Sigmoid colon (tissue), 7 donors: ENCODE data around the gene CCDC57. TPM values are rescaled to one million over a fixed set of nuclear protein-coding genes. Genes with fewer than 3 reads are reported as not detected.

Source experiments
- DNase-seq: peaks from one replicate; pipeline ENCODE4 v3.0.0-alpha.2; 2019
- H3K27ac ChIP-seq, 4 donors: fragments of 200-600 bp; sonication (generic); one replicate each; pipeline ENCODE4 v1.5.1; 2016 to 2019; ENCODE audit warnings: mild to moderate bottlenecking in 1 of 4
- H3K27me3 ChIP-seq, 3 donors: fragments of 200-600 bp; sonication (generic); one replicate each; pipeline ENCODE4 v1.5.1; 2019; ENCODE audit warnings: mild to moderate bottlenecking in 1 of 3
- H3K36me3 ChIP-seq, 4 donors: fragments of 200-600 bp; sonication (generic); one replicate each; pipeline ENCODE4 v1.5.1; 2016 to 2019
- H3K4me1 ChIP-seq, 4 donors: fragments of 200-600 bp; sonication (generic); one replicate each; pipeline ENCODE4 v1.5.1; 2017 to 2019
- H3K4me3 ChIP-seq, 4 donors: fragments of 200-600 bp; sonication (generic); one replicate each; pipeline ENCODE4 v1.5.1; 2017 to 2019; ENCODE audit warnings: mild to moderate bottlenecking in 2 of 4, moderate library complexity in 1 of 4
- H3K9me3 ChIP-seq, 4 donors: fragments of 200-600 bp in 3 of 4; sonication (generic) in 3 of 4; one replicate each; pipeline versions ENCODE4 v1.5.1 to v1.6.1; 2013 to 2019
- EP300 ChIP-seq, 4 donors: sonication (generic); formaldehyde crosslinking; IDR thresholded peaks; one replicate each; pipeline ENCODE4 v1.6.1; 2017; ENCODE audit warnings: antibody characterized with exemption in 4 of 4
- POLR2A ChIP-seq, 2 donors: fragments of 450-650 bp; IDR thresholded peaks; one replicate each; pipeline ENCODE4 v1.6.1; 2016; ENCODE audit warnings: antibody characterized with exemption in 2 of 2, mild to moderate bottlenecking in 2 of 2, moderate library complexity in 2 of 2
- POLR2AphosphoS5 ChIP-seq, 4 donors: sonication (generic); formaldehyde crosslinking; IDR thresholded peaks; one replicate each; pipeline ENCODE4 v1.6.1; 2017; ENCODE audit warnings: antibody characterized with exemption in 4 of 4
- WGBS, 2 donors: extraction: QIAGEN DNeasy Blood & Tissue Kit; methylation state at CpG; one replicate each; pipeline ENCODE4 v1.1.7; 2013; 5-methylcytosine and 5-hydroxymethylcytosine counted together
- intact Hi-C: fragments of 100-400 bp; cut with DNase I; formaldehyde crosslinking; loops from one replicate; pipeline ENCODE4 v1.15.1; 2023
- polyA plus RNA-seq, 3 donors: library from polyadenylated mRNA; stranded (reverse); fragments of 200-250 nt; gene quantifications; one replicate each; pipeline ENCODE4 v1.2.3, GENCODE V29; 2013
- total RNA-seq, 4 donors: library from RNA; depleted of rRNA; stranded (reverse); fragments of >200 nt; gene quantifications; one replicate each; pipeline ENCODE4 v1.1.0, GENCODE V29; 2016
- TF ChIP-seq, protein P1 (sequence below), 4 experiments: fragments of 450-650 bp in 3 of 4; fragments of 200-600 bp in 1 of 4; IDR thresholded peaks; one replicate each; pipeline ENCODE4 v1.5.1; 2016 to 2019; ENCODE audit warnings: antibody characterized with exemption in 4 of 4, mild to moderate bottlenecking in 3 of 4, moderate library complexity in 2 of 4
- donor health status: healthy with polysubstance abuse.
- donor health status: Bipolar disorder and iron deficiency.
- donor health status: healthy.

Gene CCDC57
- total and polyA plus RNA-seq, 7 donors: 13.3 to 47.8 (median 24.4) TPM

DNA sequence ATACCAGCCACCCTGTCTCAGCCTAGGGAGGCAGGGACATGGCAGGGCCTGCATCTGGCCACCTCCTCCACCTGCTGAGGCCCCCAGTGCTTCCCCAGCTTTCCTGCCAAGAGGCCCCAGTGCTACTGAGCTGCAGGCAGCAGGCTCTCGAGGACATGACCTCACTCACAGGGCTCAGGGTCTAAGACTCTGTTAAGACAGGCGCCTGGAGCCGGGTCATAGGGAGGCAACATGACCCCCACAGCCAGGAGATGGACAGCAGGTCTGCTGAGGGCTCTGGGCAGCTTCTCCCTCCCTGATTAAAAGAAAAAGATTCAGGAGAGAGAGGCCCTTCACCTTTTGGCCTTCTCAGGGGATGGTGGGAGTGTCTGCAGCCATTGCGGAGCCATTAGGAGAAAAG lies 91.4 kb downstream of the CCDC57 start:
- peaks cover 0 to 4% (median 0%) of the 10 kb centered on the region in 4 donors for H3K36me3 ChIP-seq
- no peaks in the 10 kb centered on the region for H3K4me1 ChIP-seq
- no peaks in the 10 kb centered on the region for H3K27me3 ChIP-seq
- no peaks in the 10 kb centered on the region for H3K9me3 ChIP-seq
- intact Hi-C loops: no loop called here
- 95% methylated on average over 4 of the region's 4 CpGs for WGBS, 2 donors
- TF ChIP-seq EP300 (IDR thresholded peaks at IDR 0.05): no peak
- no peak for DNase-seq
- H3K27ac ChIP-seq: no peak overlapping the region
- H3K4me3 ChIP-seq: no peak overlapping the region

DNA sequence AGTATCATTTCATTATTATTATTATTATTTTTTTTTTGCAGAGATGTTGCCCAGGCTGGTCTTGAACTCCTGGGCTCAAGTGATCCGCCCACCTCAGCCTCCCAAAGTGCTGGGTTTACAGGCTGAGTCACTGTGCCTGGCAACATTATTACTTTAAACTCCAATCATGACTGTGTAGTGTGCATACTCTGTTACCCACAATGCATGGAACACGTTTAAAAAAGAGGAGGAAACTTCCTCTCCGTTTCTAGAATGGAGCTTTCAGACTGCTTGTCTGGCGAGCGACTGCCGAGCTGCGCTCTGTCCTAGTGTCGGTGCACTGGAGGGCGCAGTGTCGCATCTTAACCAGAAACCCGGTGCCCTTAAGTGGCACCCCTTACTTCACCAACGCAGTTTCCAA lies 92.5 kb downstream of the CCDC57 start:
- TF ChIP-seq EP300 (IDR thresholded peaks at IDR 0.05): no peak
- no peak for TF ChIP-seq POLR2AphosphoS5 (IDR thresholded peaks at IDR 0.05)
- no peak for TF ChIP-seq POLR2A (IDR thresholded peaks at IDR 0.05)
- TF ChIP-seq, protein P1, sequence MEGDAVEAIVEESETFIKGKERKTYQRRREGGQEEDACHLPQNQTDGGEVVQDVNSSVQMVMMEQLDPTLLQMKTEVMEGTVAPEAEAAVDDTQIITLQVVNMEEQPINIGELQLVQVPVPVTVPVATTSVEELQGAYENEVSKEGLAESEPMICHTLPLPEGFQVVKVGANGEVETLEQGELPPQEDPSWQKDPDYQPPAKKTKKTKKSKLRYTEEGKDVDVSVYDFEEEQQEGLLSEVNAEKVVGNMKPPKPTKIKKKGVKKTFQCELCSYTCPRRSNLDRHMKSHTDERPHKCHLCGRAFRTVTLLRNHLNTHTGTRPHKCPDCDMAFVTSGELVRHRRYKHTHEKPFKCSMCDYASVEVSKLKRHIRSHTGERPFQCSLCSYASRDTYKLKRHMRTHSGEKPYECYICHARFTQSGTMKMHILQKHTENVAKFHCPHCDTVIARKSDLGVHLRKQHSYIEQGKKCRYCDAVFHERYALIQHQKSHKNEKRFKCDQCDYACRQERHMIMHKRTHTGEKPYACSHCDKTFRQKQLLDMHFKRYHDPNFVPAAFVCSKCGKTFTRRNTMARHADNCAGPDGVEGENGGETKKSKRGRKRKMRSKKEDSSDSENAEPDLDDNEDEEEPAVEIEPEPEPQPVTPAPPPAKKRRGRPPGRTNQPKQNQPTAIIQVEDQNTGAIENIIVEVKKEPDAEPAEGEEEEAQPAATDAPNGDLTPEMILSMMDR (IDR thresholded peaks at IDR 0.05): no peak
- H3K27me3 ChIP-seq: no peaks in the 10 kb centered on the region
- peaks cover 0 to 4% (median 0%) of the 10 kb centered on the region in 4 donors for H3K36me3 ChIP-seq
- intact Hi-C loops: no loop called here
- no peaks in the 10 kb centered on the region for H3K9me3 ChIP-seq
- no peak overlapping the region for H3K4me3 ChIP-seq
- H3K27ac ChIP-seq: no peak overlapping the region
- DNase-seq: no peak
- no peaks in the 10 kb centered on the region for H3K4me1 ChIP-seq
- 71 to 82% methylated on average over 12 of the region's 12 CpGs for WGBS, 2 donors

DNA sequence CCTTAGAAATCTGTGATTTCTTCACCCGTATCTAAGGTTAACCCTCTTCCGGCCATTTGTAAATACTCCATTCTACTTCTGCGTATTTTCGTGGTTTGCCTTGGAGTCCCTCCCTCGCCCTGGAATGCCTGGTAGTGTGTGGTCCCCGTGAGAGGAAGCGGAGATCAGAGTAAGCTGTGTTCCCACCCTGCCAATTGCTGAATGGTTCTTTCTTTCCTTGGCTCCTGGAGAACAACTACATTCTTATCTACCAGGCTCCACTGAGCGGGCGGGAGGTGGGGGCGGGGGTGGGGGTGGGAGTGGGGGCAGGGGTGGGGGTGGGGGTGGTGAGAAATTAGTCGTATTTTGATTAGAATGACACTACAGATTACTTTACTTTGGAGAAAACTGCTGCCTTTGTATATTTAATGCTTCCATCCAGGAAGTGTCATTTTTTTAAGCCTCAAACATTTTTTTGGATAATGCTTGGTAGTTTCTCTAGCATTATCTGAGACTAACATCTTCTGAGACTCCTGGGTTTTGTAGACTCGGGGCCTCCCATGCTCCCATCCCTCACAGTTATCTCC lies 93.7 kb downstream of the CCDC57 start:
- no peaks in the 10 kb centered on the region for H3K27me3 ChIP-seq
- TF ChIP-seq, protein P1 (IDR thresholded peaks at IDR 0.05): no peak
- no peak for TF ChIP-seq POLR2A (IDR thresholded peaks at IDR 0.05)
- TF ChIP-seq EP300 (IDR thresholded peaks at IDR 0.05): no peak
- H3K9me3 ChIP-seq: no peaks in the 10 kb centered on the region
- H3K4me1 ChIP-seq: no peaks in the 10 kb centered on the region
- no peak for DNase-seq
- H3K4me3 ChIP-seq: no peak overlapping the region
- peaks cover 0 to 5% (median 0%) of the 10 kb centered on the region in 4 donors for H3K36me3 ChIP-seq
- WGBS, 2 donors: 81 to 87% methylated on average over 12 of the region's 12 CpGs
- H3K27ac ChIP-seq: peak overlapping the region in 1 of 4 donors; percentile 14
- intact Hi-C loops: no loop called here

DNA sequence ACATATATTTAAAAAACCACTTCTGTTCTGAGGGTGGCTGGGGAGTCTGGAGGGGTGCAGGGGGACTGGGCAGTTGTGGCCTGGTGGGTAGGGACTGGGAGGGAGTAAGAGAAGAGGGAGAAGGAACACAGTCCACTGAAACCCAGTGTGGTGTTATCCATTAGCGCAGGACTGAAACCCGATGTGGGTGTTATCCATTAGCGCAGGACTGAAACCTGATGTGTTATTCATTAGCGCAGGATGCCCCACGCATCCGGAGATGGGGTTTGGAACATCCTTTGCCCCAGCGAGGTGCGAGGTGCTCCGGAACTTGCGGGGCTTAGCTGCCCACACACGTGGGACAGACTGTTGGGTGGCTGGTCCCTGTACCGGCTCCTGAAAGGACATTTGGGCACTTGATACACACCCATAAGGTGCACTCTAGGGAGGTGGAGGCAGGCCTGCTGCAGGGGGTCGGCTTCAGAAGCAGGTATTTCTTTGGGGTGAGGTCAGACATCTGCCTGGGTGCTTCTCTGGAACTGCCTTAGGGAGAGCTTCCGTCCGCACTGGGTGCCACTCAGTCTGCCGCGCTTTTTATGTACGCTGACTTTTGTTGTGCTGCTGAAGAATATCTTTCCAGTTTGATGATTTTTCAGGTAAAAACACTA lies 94.4 kb downstream of the CCDC57 start:
- Histone ChIP-seq H3K9me3 (no peaks in the 10 kb centered on the region), H3K4me3 (no peak overlapping the region), H3K36me3 (peaks cover 0 to 11% (median 0%) of the 10 kb centered on the region in 4 donors), H3K4me1 (no peaks in the 10 kb centered on the region), H3K27ac (peak overlapping the region in 1 of 4 donors; percentile 14), H3K27me3 (no peaks in the 10 kb centered on the region)
- 90 to 92% methylated on average over 18 of the region's 18 CpGs for WGBS, 2 donors
- DNase-seq: no peak
- intact Hi-C loops: no loop called here
- TF ChIP-seq POLR2A (IDR thresholded peaks at IDR 0.05): no peak
- no peak for TF ChIP-seq EP300 (IDR thresholded peaks at IDR 0.05)
- TF ChIP-seq, protein P1 (IDR thresholded peaks at IDR 0.05): no peak
- TF ChIP-seq POLR2AphosphoS5 (IDR thresholded peaks at IDR 0.05): no peak

DNA sequence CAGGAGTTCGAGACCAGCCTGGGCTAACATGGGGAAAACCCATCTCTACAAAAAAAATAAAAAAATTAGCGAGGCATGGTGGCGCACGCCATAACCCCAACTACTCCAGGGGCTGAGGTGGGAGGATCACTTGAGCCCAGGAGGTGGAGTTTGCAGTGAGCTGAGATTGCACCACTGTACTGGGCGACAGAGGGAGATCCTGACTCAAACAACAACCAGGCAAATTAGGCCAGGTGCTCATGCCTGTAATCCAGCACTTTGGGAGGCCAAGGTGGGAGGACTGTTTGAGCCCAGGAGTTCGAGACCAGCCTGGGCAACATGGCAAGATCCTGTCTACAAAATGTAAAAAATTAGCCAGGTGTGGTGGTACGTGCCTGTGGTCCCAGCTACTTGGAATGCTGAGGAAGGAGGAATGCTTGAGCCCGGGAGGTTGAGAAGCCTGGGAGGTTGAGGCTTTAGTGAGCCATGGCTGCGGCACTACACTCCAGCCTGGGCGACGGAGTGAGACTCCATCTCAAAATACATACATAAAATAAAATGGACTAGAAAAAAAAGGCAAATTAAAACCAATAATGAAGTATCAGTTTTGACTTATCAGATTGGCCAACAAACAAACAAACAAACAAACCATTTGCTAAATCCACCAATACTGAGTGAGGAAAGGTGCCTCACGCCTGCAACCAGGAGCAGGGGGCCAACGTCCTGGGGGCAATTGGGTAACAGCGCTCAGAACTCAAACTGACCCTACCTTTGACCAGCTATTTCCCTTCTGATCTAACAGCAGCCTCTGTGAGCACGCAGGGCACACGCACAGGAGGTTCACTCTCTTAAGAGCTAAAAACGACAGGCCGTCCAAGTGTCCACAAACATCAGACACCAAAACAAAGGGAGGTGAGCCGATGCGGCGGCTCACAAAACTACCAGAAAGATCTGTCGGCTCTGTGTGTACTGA lies 95.2 kb downstream of the CCDC57 start:
- Histone ChIP-seq H3K36me3 (peaks cover 0 to 20% (median 0%) of the 10 kb centered on the region in 4 donors), H3K4me1 (no peaks in the 10 kb centered on the region), H3K27ac (no peak overlapping the region), H3K27me3 (no peaks in the 10 kb centered on the region), H3K9me3 (no peaks in the 10 kb centered on the region), H3K4me3 (no peak overlapping the region)
- intact Hi-C loops: no loop called here
- WGBS, 2 donors: 90 to 91% methylated on average over 22 of the region's 22 CpGs
- DNase-seq: no peak
- TF ChIP-seq POLR2AphosphoS5 (IDR thresholded peaks at IDR 0.05) (no peak), POLR2A (IDR thresholded peaks at IDR 0.05) (no peak), EP300 (IDR thresholded peaks at IDR 0.05) (no peak)
- TF ChIP-seq, protein P1 (IDR thresholded peaks at IDR 0.05): no peak
